A204.1 (cell line): ENCODE data around the gene GJB2.

Experiments
- FAIRE-seq: peaks from 2 replicates; lab custom pipeline; 2012; peaks lifted over from hg19 to GRCh38; lab: Jason Lieb, UNC

Gene GJB2

DNA sequence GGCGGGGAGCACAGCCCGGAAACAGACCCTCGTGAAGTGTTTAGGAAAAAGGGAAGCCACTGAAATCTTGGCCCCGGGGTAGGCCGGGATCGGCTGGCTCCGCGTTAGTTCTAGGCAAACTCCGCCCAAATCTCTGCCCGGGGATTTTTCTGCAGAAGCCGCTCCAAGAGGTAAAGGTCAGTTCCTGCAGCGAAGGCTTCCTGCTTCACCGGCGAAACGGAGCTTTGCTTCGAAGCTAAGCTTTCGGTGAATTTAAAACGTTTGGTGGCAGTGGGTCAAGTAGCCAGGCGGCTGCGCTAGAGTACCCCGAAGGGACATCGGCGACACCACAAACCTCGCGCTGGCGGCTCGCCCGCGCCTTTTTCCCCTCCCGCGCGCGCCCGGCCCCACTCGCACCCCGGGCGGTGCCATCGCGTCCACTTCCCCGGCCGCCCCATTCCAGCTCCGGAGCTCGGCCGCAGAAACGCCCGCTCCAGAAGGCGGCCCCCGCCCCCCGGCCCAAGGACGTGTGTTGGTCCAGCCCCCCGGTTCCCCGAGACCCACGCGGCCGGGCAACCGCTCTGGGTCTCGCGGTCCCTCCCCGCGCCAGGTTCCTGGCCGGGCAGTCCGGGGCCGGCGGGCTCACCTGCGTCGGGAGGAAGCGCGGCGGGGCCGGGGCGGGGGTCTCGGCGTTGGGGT lies 441 bp downstream of the GJB2 start:
- FAIRE-seq = no peak

DNA sequence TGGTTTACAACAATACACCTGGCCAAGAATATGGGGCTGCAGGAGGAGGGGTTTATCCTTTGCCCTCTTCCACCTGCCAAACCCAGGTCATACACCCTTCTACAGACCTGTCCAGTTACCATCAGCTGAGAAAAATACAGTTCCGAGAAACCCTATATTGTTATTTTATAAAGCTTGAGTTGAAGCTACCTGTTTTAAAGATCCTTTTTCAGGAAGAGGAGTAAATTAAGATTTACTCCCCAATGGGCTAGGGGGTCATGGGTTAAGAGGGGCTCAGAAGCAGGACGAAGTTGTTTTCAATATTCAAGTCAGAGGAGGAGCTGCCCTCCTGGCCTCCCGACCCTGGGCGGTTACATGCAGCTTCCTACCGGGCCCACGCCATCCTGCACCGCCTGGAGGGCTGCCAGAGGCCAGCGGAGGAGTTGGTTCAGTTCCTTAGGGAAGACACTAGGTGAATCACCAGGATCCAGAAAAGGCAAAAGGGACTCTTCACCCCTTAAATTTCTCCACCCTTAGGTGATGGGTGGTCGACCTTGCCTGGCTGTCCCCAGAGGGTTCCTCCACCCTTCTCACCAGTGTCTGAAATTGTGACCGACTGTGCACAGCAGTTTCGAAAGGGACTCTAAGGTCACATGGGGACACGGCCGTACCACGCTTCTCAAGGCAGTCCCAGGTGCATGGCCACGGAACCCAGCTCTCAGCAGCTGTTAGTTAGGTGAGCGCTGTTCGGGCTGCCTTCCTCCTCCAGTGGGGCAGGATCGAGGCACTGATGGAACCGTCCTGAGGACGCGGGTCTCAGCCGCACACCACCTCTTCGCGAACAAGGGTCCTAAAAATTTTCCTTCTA lies 1.2 kb downstream of the GJB2 start:
- FAIRE-seq = no peak

DNA sequence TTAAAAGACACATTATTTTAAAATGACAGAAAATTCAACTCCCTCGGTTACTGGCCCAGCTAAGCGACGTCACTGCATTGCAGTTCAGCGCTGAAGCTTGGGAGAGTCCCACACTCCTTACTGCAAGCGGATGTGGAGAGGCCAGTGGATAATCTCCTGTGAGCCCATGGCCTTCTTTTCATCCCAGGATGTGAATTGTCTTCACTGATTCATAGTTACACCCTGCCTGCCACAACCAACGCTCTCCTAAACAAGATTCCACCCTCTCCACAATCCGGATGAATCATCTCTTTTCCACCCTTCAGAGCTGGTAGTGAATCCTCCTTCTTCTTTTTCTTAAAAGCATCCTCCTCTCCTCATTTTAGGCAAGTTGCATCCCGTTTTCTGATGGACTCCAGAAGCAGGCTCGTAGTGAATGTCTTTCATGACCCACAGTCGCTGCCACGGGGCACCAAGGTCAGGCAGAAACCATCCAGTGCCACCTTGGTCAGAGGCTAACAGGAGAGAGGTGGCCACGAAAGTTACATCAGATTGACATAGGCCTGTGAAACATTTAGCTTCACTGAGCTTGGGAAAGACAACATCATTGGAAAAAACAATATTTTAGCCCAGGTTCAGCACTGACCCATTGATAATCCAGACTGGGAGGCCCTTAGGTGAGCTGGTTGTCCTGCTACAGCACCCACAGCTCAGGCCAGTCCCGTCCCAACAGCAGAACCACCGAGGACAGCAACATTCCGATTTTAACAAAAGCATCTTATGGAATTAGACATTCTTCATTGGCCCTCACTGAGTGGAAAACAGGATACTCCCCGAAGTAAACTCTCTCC lies 2.0 kb downstream of the GJB2 start:
- FAIRE-seq = no peak

DNA sequence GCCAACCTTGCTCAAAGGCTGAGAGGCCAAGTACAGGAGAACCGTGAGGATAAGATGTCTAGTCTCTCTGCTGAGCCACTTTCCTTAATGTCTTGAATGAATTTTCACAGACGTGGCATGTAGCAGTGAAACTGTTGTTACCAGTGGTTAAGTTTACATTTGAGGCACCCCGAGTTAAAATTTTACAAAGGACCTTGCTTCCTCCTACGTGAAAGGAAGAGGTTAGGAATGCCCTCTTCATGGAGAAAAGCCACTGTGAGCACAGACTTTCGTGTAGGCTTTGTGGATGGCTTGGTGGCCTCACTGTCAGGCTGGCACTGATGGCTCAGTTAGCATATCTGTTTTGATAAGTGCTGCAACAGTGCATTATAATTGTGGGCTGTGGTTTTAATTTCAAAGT lies 2.7 kb downstream of the GJB2 start:
- no peak for FAIRE-seq

DNA sequence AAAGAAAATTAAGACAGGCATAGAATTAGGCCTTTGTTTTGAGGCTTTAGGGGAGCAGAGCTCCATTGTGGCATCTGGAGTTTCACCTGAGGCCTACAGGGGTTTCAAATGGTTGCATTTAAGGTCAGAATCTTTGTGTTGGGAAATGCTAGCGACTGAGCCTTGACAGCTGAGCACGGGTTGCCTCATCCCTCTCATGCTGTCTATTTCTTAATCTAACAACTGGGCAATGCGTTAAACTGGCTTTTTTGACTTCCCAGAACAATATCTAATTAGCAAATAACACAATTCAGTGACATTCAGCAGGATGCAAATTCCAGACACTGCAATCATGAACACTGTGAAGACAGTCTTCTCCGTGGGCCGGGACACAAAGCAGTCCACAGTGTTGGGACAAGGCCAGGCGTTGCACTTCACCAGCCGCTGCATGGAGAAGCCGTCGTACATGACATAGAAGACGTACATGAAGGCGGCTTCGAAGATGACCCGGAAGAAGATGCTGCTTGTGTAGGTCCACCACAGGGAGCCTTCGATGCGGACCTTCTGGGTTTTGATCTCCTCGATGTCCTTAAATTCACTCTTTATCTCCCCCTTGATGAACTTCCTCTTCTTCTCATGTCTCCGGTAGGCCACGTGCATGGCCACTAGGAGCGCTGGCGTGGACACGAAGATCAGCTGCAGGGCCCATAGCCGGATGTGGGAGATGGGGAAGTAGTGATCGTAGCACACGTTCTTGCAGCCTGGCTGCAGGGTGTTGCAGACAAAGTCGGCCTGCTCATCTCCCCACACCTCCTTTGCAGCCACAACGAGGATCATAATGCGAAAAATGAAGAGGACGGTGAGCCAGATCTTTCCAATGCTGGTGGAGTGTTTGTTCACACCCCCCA lies 3.8 kb downstream of the GJB2 start:
- FAIRE-seq = no peak

GRCh38 chr13:20186771-20187170 lies 6.0 kb downstream of the GJB2 start:
- no peak for FAIRE-seq

DNA sequence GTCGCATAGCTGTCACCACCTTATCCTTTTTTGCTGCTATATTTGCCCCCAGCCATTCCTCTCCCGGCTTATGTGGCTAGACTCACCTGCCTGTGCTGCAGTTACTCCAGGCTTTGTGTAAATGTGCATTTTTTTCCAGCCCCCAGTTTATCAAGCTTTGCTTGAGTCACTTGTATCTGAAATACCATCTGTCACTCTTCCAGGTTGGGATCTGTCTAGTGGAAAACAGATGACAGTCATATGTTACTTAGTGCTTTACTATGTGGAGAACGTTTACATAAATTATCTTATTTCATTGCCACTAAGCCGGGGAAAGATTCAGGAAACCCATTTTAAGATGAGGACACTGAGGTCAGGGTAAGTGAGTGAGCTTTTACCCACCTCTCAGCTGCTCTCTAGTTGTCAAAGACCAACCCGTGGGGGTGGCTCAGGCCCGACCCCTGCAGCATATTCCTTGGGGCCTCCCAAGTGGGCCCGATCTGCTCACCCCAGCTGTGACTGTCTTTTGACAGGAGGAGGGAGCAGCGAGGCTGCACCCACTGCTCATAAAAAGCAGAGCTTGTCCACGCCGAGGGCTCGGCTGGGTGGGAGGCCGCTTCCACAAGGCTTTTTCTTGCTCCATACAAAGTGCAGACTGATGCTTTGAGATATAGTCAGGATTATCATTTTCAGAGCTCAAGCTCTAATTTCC lies 7.2 kb downstream of the GJB2 start:
- FAIRE-seq = no peak

GRCh38 chr13:20182231-20182846 lies 10.4 kb downstream of the GJB2 start:
- peak; percentile 89 for FAIRE-seq

DNA sequence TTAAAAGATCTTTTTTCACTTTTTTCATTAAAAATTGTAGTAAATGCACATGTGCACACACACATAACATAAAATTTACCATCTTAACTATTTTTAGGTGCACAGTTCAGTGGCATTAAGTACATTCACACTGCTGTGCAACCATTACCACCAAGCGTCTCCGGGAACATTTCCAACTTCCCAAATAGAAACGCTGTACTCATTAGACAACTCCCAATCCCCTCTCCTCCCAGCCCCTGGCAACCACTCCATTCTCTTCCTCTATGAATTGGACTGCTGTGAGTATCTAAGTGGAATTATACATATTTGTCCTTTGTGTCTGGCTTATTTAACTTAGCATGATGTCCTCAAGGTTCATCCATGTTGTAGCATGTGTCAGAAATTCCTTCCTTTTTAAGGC lies 11.6 kb downstream of the GJB2 start:
- FAIRE-seq = no peak

DNA sequence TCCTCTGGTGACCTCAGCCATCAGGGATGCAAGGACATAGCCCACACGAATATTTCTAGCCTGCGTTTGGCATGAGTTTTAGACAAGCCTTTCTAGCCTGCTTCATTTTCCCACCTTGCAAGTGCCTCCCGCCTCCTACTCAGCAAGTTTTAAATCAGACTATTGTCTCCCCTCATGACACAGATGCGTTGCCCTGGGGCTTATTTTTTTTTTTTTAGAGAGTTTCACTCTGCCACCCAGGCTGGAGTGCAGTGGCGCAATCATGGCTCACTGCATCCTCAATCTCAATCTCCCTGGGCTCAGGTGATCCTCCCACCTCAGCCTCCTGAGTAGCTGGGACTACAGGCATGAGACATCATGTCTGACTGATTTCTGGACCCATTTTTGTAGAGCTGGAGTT lies 14.6 kb downstream of the GJB2 start:
- no peak for FAIRE-seq

GRCh38 chr13:20177049-20177831 lies 15.5 kb downstream of the GJB2 start:
- no peak for FAIRE-seq

DNA sequence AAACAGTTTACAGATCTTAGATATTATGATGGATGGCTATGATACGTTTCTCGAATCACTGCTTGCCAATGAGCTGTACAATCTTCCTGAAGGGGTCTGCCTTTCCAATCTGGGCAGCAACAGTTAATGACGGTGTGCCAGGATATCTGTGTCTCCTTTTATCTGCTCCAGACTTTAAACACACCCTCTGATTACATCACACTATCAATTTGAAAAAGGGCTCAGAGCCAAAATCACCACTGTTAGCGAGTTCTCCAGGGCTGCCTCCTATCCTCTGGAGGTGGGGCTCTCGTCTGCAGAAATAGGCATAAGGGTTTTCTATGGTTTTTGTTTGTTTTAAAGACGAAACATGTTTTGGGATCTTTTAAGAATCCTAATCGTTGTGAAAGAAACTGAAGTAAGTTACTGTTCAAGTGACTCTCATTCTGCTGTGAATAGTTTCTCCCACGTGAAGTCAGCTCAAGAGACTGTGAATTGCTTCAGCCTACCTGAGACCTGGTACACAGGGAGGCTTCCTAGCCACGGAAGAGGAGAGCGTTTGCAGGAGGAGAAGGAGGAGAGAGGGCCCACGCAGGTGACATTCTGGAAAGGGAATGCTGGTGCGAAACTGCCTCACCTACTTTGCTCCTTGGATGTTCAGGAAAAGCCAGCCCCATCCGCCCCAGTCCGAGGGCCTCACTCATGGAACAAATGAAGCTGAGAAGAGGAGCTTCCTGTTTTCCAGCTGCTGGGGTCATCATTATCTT lies 16.7 kb downstream of the GJB2 start:
- FAIRE-seq = no peak

DNA sequence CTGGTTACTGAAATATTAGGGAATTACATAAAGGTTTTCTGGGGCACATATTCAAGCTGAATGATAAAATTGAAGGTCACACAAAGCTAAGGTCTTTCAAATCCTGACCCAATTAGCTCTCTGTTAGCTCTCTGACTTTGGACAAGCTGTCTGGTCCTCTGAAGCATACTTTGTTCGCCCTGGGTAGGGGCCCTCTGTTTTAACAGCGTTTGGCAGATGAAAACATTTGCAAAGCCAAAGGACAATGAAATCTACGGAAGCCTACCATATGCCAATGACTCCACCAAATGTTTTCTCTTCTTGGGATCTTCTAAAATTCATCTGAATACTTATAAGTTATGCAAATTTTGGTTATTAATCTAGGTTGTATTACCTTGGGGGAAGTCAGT lies 17.3 kb downstream of the GJB2 start:
- FAIRE-seq = no peak

- no peak for FAIRE-seq
Measured at GRCh38 chr13:20174656-20175405, 17.9 kb downstream of the GJB2 start.

GRCh38 chr13:20173116-20173746 lies 19.5 kb downstream of the GJB2 start:
- FAIRE-seq = no peak

DNA sequence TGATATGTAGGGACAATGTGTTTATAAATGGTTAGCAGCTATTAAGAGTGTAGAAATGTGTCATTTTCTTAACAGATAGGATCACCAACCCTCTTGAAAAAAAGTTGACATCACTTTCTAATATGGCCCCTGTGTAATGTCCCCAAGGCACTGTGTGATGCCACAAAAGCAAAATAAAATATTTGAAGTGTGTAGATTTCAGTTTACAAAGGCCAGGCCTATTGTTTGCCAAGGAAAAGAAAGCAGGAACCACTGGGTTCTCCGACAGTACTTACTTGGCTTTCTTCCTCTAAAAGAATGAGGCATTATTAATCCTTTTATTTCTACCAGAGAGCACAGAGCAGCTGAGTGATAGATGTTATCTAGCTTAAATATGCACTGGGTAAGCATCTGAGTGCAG lies 21.4 kb downstream of the GJB2 start:
- FAIRE-seq = no peak

GRCh38 chr13:20170921-20171320 lies 21.8 kb downstream of the GJB2 start:
- no peak for FAIRE-seq

GRCh38 chr13:20168396-20168795 lies 24.3 kb downstream of the GJB2 start:
- FAIRE-seq = no peak
